Cerebellar nuclear complex (tissue), 1 donor: ENCODE data around the gene NHSL2.

Experiments
- DNase-seq, 2 experiments: peaks; one replicate each; lab custom pipeline; 2025; lab: John Stamatoyannopoulos, UW

The NHSL2 gene

GRCh38 chrX:72078411-72078810, 167.8 kb downstream of the NHSL2 start:
- no peak for DNase-seq

DNA sequence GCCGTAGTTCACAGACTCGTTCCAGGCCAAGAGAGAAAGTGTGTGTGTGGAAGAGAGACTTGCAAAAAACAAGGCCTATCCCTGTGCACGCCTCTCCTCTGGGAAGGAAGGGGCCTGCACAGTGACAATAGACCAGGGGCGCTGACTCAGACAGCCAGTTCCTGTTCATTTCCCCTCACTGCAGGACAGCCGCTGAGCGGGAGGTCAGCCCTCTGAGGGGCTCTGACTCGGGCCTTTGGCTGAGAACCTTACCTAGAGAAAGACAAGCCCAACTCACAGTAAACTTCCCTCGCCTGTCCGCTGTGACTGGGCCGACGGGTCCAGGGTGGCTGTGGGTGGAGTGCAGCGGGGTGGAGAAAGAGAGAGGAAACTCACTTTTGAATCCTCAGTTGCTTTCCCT, 169.0 kb downstream of the NHSL2 start:
- no peak for DNase-seq

DNA sequence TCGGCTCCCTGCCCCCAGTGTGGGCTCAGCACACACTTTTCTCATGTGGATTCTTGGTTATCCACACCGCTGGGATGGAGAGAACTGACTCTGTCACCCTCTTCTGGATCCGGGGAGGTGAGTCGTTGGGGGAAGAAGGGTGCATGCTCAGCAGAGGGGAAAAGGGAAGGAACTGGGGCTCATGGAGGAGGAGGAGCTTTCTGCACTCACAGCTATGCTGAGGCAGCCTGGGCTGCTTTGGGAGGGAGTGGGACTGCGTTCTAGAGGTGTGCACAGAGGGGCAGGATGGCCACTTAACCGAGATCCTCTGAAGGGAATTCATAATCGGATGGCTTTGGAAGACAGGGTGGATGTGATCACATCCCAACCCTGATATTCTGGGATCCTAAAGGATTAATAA, 169.5 kb downstream of the NHSL2 start:
- DNase-seq, result no peak

DNA sequence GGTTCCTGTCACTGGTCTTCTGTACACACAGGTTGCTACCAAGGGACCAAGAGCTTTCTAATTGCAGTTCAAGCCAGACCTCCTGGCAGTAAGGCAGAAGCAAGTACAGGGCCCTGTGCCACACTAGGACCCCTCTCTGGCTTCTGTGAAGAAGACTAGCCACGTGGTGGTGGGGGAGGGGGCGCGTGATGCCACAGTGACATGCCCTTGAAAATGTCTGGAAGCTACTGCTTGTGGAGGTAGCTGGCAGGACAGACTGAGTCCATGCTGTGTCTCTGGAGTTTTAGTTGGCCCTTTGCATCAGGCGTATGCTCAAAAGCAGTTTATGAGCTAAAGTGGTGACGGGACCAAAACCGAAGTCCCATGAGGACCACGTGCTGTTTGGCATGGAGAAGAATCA, 170.2 kb downstream of the NHSL2 start:
- DNase-seq, result no peak

GRCh38 chrX:72081605-72082320, 171.1 kb downstream of the NHSL2 start:
- DNase-seq, result no peak

- no peak for DNase-seq
Measured at GRCh38 chrX:72083291-72083690, 172.6 kb downstream of the NHSL2 start.

DNA sequence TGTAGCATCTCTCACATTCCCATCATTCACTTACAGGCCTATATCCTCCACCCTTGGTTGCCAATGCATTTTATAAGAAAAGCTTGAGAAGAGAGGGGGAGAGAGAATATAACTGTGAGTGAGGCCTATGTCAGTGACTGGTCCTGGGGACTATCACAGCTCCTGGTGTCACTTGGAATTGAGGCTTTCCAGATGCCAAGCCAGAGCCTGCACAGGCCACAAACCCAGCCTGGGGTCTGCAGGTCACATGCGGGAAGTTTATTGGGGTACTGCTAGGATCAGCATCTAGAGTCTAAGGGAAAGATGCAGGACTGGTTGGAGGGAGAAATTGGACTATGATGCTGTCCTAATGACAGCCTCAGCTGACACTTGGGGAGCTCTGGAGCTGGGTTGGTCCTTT, 173.5 kb downstream of the NHSL2 start:
- no peak for DNase-seq

GRCh38 chrX:72086995-72087394, 176.3 kb downstream of the NHSL2 start:
- DNase-seq, result no peak

- DNase-seq, result no peak
Measured at GRCh38 chrX:72088761-72089160, 178.1 kb downstream of the NHSL2 start.

- no peak for DNase-seq
Measured at GRCh38 chrX:72089254-72089653, 178.6 kb downstream of the NHSL2 start.

DNA sequence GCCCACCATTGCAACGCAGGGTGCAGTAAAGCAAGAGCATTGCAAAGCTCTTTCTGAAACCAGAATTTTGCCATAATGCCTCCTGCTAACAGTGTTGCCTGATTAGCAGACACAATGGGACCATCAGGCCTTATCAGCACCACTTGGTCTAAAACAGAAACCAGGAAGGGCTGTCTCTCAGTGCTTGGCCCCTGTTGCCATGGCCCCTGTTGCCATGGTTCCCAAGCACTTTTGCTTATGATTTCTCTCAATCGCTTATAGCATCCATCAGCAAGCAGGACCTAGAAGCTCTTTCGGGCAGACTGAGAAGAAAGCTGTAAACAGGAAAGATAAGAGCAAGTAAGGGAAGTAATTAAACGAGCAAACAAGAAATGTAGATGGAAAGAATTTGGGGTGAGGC, 184.2 kb downstream of the NHSL2 start:
- DNase-seq, result no peak

DNA sequence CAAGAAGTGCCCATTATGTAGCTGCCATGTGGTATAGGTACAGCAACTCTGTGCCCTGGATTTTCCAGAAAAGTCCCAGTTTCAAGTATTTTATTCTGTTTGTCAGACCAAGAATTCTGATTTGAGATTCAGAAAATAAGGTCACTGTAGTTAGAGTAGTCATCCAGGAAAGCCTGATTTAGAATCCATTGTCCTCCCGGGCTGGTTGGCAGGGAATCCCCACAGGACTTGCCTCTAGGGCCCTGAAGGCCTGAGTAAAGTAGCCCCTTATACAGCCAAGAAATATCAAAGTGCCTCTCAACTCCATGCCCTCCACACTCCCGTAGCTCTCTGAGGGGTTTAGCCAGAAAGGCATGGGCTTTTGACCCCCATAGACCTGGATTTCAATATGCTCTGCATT, 184.7 kb downstream of the NHSL2 start:
- DNase-seq, result no peak

DNA sequence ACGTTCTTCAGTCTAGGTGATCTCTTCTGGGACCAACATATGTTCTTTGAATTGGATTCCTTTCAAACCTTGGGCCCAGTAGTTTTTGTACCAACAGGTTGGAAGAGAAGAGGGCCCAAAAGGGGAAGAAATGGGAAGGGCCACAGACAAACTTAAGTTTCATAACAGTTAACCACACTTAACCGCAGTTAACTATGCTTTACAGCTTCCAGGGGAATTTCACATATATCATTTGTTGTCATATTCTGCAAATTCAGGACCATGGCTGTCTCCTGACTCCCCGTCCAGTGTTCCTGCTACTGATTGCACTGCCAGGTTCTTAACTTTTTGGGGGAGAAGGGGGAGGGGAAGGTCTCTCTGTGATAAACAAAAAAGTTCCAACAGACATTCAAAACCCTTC, 186.5 kb downstream of the NHSL2 start:
- DNase-seq, result no peak

DNA sequence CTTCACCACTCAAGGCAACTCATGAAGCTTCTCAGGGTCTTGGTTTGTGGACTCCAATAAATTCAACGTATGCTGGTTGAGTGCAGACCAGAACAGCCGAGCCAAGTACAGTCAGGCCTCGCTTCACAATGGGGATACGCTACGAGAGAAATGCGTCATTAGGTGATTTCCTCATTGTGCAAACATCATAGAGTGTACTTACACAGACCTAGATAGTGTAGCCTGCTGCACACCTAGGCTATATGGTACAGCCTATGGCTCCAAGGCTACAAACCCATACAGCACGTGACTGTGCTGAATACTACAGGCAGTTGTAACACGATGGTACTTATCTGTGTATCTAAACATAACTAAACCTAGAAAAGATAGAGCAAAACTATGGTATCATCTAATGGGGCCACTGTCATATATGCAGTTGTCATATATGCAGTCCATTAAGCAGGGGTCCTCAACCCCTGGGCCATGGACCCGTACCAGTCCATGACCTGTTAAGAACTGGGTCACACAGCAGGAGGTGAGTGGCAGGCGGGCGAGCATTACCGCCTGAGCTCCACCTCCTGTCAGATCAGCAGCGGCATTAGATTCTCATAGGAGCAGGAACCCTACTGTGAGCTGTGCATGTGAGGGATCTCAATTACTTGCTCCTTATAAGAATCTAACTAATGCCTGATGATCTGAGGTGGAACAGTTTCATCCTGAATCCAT, 189.6 kb downstream of the NHSL2 start:
- no peak for DNase-seq

DNA sequence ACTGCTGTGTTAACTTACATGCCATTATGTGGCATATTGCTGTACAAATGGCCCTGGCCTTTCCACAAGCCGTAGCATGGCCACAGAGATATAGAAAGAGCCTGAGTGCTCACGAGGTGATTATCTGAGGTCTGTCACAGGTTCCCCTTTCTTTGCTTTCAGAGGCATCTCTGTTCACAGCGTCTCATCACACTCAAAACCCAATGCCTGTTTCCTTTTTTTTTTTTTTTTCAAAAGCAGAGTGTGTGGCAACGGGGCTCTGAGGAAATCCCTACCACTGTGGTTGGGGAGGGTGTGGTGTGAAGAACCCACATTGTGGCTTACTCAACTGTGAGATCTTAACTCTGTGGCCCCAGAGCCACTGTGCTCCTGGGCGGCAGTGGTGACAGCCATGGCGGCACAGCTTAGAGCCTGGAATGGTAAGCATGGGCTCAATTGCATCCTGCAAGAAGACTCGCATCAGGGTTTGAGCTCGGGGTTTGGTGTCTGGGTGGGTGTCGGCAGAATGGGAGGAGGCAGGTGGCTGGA, 190.2 kb downstream of the NHSL2 start:
- no peak for DNase-seq

DNA sequence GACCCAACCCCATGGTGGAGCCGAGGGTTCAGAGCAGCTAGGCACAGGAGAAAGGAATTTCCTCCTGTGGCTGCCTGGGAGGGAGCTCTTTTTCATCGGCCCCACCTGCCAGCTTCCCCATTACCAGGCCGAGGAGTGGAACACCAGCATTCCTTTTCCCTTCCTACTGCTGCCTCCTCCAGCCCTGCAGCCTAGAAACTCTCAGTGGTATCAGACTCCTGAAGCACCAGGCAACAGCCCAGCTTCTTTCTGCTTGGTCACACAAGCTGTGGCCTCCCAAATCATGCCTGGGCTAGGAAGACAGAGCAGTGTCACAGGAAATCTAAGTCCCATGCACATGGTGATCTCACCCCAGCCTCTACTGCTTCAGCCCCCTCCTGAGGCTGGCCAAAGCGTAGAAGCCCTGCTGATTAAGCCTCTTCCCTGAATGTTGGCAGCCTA, 191.0 kb downstream of the NHSL2 start:
- DNase-seq, result no peak

GRCh38 chrX:72102126-72102525, 191.5 kb downstream of the NHSL2 start:
- no peak for DNase-seq

GRCh38 chrX:72102760-72103159, 192.1 kb downstream of the NHSL2 start:
- no peak for DNase-seq

DNA sequence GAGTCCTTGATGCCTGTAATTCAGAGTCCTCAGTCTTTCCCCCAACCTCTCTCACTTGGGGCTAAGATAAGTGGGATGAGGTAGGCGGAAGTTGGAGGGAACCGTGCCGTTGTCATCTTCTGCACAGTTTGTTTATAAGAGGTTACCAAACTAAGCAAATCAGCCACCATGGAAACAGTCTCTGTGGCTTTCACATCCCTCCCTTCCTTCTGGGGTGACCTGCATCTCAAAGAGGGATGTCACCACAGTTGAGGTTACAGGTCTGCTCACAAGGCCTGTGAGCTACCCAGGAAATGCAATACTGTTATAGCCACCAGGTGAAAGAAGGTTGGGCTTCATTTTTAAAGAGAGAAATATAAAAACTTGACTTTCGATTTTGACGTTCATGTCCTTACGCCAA, 194.8 kb downstream of the NHSL2 start:
- DNase-seq, result no peak

- no peak for DNase-seq
Measured at GRCh38 chrX:72107320-72107719, 196.7 kb downstream of the NHSL2 start.

- no peak for DNase-seq
Measured at GRCh38 chrX:72107841-72108595, 197.4 kb downstream of the NHSL2 start.

DNA sequence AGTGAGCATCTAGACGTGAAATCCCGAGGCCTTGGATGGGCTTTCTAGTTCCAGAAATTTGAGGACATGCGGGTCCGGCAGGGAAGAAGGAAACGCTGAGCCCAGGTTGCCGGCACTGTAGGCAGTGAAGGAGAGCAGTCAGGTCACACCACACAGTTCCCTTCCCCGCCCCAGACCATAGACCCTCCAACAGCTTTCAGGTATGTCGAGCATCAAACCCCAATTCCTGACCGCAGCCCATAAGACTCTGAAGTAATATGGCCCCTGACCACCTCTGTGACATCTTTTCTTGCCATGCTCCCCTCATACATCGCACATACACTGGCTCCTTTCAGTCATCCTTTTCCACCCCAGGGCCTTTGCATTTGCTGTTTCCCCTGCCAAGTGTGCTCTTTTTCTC, 198.0 kb downstream of the NHSL2 start:
- DNase-seq, result no peak
